Esophagus squamous epithelium (tissue), 5 donors: ENCODE data around the gene TRPV3. TPM values are rescaled to one million over a fixed set of nuclear protein-coding genes. Genes with fewer than 3 reads are reported as not detected.

Source experiments
- DNase-seq: peaks from one replicate; lab custom pipeline; 2025; lab: John Stamatoyannopoulos, UW
- H3K27ac ChIP-seq, 4 donors: fragments of 200-600 bp; sonication (generic); one replicate each; pipeline ENCODE4 v1.5.1; 2016 to 2019; ENCODE audit warnings: mild to moderate bottlenecking in 1 of 4
- H3K27me3 ChIP-seq, 4 donors: fragments of 200-600 bp; sonication (generic); 1 replicate in 3 of 4; 2 replicates in 1 of 4; pipeline versions ENCODE4 v1.5.1 to v1.6.0; 2017 to 2021; ENCODE audit warnings: antibody characterized with exemption in 1 of 4
- H3K36me3 ChIP-seq, 3 donors: fragments of 200-600 bp; sonication (generic); one replicate each; pipeline ENCODE4 v1.5.1; 2016 to 2019
- H3K4me1 ChIP-seq, 3 donors: fragments of 200-600 bp; sonication (generic); one replicate each; pipeline ENCODE4 v1.5.1; 2017 to 2019
- H3K4me3 ChIP-seq, 4 donors: fragments of 200-600 bp; sonication (generic); 1 replicate in 3 of 4; 2 replicates in 1 of 4; pipeline ENCODE4 v1.5.1; 2016 to 2019; ENCODE audit warnings: mild to moderate bottlenecking in 2 of 4, moderate library complexity in 1 of 4
- H3K9me3 ChIP-seq, 3 donors: fragments of 200-600 bp; sonication (generic); one replicate each; pipeline ENCODE4 v1.5.1; 2016 to 2019
- CTCF ChIP-seq, 6 experiments: fragments of 450-650 bp in 4 of 6; fragments of 200-600 bp in 2 of 6; sonication (generic) in 2 of 6; IDR thresholded peaks; one replicate each; pipeline ENCODE4 v1.5.1; 2016 to 2019; ENCODE audit warnings: antibody characterized with exemption in 6 of 6, mild to moderate bottlenecking in 4 of 6, moderate library complexity in 4 of 6
- POLR2A ChIP-seq, 4 donors: fragments of 450-650 bp; IDR thresholded peaks; one replicate each; pipeline ENCODE4 v1.6.1; 2017; ENCODE audit warnings: antibody characterized with exemption in 4 of 4, mild to moderate bottlenecking in 4 of 4, moderate library complexity in 3 of 4
- WGBS, 2 donors: methylation state at CpG; one replicate each; pipeline ENCODE4 v1.1.5; 2018; 5-methylcytosine and 5-hydroxymethylcytosine counted together
- intact Hi-C: fragments of 100-400 bp; cut with DNase I; formaldehyde crosslinking; loops from one replicate; pipeline ENCODE4 v1.15.0; 2022
- total RNA-seq, 4 donors: library from RNA; depleted of rRNA; stranded (reverse); fragments of >200 nt; gene quantifications; one replicate each; pipeline ENCODE4 v1.1.0, GENCODE V29; 2016
- donor health status: DM: yes; HTN: yes; CAD: no.

TRPV3 gene
- total RNA-seq, 4 donors from 2014 or later: 0.76 to 1.8 (median 0.99) TPM; not detected in 1

GRCh38 chr17:3511852-3512504, 45.6 kb downstream of the TRPV3 start:
- DNase-seq: no peak
- peak overlapping the region in 3 of 4 donors; percentile 70 to 89 (median 71) for H3K27ac ChIP-seq
- no peaks in the 10 kb centered on the region for H3K27me3 ChIP-seq
- peaks cover 4 to 13% (median 6%) of the 10 kb centered on the region in 3 donors for H3K4me1 ChIP-seq
- intact Hi-C loops: no loop called here
- H3K9me3 ChIP-seq: no peaks in the 10 kb centered on the region
- H3K4me3 ChIP-seq: no peak overlapping the region
- WGBS, 2 donors: 72 to 87% methylated on average over 6 of the region's 8 CpGs
- TF ChIP-seq POLR2A (IDR thresholded peaks at IDR 0.05): no peak
- TF ChIP-seq CTCF (IDR thresholded peaks at IDR 0.05): no peak
- no peaks in the 10 kb centered on the region for H3K36me3 ChIP-seq

DNA sequence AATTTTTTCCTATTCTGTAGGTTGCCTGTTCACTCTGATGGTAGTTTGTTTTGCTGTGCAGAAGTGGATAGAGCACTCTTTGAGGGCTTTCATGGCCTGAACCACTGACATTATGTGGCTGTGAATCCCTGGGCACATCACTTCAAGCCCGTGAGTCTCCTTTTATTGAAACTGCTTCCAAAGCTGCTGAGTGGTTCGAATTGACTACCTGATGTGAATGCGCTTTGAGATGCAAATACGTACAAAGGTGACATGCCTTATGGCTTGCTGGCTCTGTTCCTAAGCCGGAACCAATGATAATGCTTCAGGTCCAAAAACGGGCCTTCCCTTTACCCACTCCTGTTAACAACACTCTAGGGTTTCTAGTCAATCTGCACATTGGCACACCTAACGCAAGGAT, 47.5 kb downstream of the TRPV3 start:
- 69 to 77% methylated on average over 5 to 6 of the region's 7 CpGs for WGBS, 2 donors
- H3K4me3 ChIP-seq: no peak overlapping the region
- intact Hi-C loops: no loop called here
- TF ChIP-seq POLR2A (IDR thresholded peaks at IDR 0.05): no peak
- TF ChIP-seq CTCF (IDR thresholded peaks at IDR 0.05): no peak
- H3K36me3 ChIP-seq: no peaks in the 10 kb centered on the region
- H3K27ac ChIP-seq: no peak overlapping the region
- H3K9me3 ChIP-seq: no peaks in the 10 kb centered on the region
- peaks cover 4 to 13% (median 6%) of the 10 kb centered on the region in 3 donors for H3K4me1 ChIP-seq
- DNase-seq: no peak
- no peaks in the 10 kb centered on the region for H3K27me3 ChIP-seq

DNA sequence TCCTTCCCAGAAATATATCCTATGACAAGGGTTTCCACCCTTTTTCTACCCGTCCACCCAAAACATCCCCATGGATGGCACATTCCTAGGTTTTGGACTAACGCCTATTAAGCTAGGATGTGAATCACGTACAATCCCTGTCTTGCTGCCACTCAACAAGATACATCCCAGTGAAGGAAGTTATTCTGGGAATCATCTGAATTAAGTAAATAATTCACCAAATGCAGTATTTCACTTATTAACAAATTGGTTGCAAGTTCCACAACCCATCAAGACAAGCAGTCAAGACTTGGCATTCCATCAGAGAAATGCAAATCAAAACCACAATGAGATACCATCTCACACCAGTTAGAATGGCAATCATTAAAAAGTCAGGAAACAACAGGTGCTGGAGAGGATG, 49.7 kb downstream of the TRPV3 start:
- no peak overlapping the region for H3K4me3 ChIP-seq
- TF ChIP-seq POLR2A (IDR thresholded peaks at IDR 0.05) (no peak), CTCF (IDR thresholded peaks at IDR 0.05) (no peak)
- 78 to 81% methylated on average over 3 of the region's 3 CpGs for WGBS, 2 donors
- peaks cover 0 to 6% (median 0%) of the 10 kb centered on the region in 3 donors for H3K4me1 ChIP-seq
- no peak for DNase-seq
- H3K27me3 ChIP-seq: no peaks in the 10 kb centered on the region
- H3K27ac ChIP-seq: no peak overlapping the region
- H3K9me3 ChIP-seq: no peaks in the 10 kb centered on the region
- no peaks in the 10 kb centered on the region for H3K36me3 ChIP-seq
- intact Hi-C loops: no loop called here

GRCh38 chr17:3507071-3507470, 50.5 kb downstream of the TRPV3 start:
- intact Hi-C loops: no loop called here
- Histone ChIP-seq H3K27ac (no peak overlapping the region), H3K4me1 (peaks cover 0 to 1% (median 0%) of the 10 kb centered on the region in 3 donors), H3K36me3 (no peaks in the 10 kb centered on the region), H3K27me3 (no peaks in the 10 kb centered on the region), H3K4me3 (no peak overlapping the region), H3K9me3 (no peaks in the 10 kb centered on the region)
- no peak for TF ChIP-seq CTCF (IDR thresholded peaks at IDR 0.05)
- no peak for TF ChIP-seq POLR2A (IDR thresholded peaks at IDR 0.05)
- DNase-seq: no peak
- 50 to 60% methylated on average over 1 of the region's 1 CpG for WGBS, 2 donors

- Histone ChIP-seq H3K9me3 (no peaks in the 10 kb centered on the region), H3K27ac (no peak overlapping the region), H3K4me1 (no peaks in the 10 kb centered on the region), H3K36me3 (no peaks in the 10 kb centered on the region), H3K4me3 (no peak overlapping the region), H3K27me3 (no peaks in the 10 kb centered on the region)
- 92 to 100% methylated on average over 2 of the region's 2 CpGs for WGBS, 2 donors
- intact Hi-C loops: no loop called here
- DNase-seq: no peak
- TF ChIP-seq POLR2A (IDR thresholded peaks at IDR 0.05) (no peak), CTCF (IDR thresholded peaks at IDR 0.05) (no peak)
Observed at GRCh38 chr17:3506054-3506453, 51.6 kb downstream of the TRPV3 start.
